Islet of Langerhans (tissue), 1 donor: ENCODE data around the gene NME7.

Experiments used
- FAIRE-seq: peaks from one replicate; lab custom pipeline; 2011; peaks lifted over from hg19 to GRCh38; lab: Jason Lieb, UNC

NME7 gene

GRCh38 chr1:169106095-169106920 is 261.3 kb downstream of the NME7 start, which contains the start of gene ATP1B1:
TSS of gene ATP1B1 (plus strand) at chr1:169106690. CDS start at chr1:169106830, 140 bp downstream.
- FAIRE-seq: no peak

GRCh38 chr1:169105434-169106094 is 262.0 kb downstream of the NME7 start:
- no peak for FAIRE-seq

- FAIRE-seq: no peak
Measured at GRCh38 chr1:169105087-169105433, 262.5 kb downstream of the NME7 start.

DNA sequence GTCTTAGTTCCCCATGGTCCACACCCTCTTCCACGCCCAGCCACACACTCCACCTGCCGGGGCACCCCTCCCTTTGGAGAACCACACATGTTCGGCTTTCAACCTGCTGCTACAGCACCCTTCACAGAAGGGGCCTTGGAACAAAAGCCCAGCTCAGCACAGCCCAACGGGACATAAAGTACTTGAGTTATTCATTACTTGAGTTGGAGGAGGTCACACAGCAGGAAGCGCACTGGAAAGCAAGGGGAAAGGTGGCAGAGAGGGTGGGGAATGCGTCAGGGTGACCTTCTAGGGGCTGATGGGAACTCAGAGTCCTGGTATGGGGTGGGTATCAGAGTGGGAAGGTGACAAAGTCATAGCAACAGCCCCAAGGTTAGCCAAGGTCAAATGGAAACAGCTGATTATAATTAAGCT is 264.1 kb downstream of the NME7 start:
- no peak for FAIRE-seq

GRCh38 chr1:169103002-169103401 is 264.6 kb downstream of the NME7 start:
- no peak for FAIRE-seq

- FAIRE-seq: no peak
Measured at GRCh38 chr1:169102567-169102966, 265.0 kb downstream of the NME7 start.

- no peak for FAIRE-seq
Measured at GRCh38 chr1:169100651-169101088, 266.9 kb downstream of the NME7 start.

- FAIRE-seq: peak; percentile 27
Measured at GRCh38 chr1:169100208-169100607, 267.4 kb downstream of the NME7 start.

- no peak for FAIRE-seq
Measured at GRCh38 chr1:169099561-169099960, 268.0 kb downstream of the NME7 start.

- no peak for FAIRE-seq
Measured at GRCh38 chr1:169098380-169098779, 269.2 kb downstream of the NME7 start.

DNA sequence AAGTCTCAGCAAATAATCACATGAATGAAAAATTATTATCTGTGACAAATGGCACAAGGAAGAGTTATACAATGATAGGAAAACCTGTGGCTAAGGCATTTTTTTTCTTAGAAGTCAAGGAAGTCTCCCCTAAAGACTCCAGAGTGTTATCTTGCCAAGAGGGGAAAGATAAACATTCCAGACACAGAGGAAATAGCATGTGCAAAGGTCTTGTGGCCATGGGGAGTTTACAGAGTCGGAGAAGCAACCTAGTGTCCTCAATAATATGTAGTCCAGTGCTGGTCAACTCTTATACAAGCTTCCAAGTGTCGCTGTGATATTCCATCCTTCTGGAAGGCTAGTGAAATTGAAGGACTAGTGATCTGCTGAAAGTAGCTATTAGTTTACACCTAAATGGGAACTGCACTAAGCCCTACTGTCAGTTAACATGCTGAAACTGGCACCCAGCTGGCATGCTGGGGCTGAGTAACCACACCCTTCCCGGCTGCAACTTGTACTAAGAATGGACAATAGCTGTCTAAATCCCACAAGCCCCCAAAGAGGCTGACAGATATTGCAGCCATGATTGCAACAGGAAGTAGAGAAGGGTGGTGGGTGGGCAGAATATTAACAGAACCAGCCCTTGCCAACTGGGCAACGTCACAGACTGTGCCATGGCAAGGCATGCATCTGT is 272.6 kb downstream of the NME7 start:
- FAIRE-seq: no peak

- FAIRE-seq: no peak
Measured at GRCh38 chr1:169092399-169092798, 275.2 kb downstream of the NME7 start.

DNA sequence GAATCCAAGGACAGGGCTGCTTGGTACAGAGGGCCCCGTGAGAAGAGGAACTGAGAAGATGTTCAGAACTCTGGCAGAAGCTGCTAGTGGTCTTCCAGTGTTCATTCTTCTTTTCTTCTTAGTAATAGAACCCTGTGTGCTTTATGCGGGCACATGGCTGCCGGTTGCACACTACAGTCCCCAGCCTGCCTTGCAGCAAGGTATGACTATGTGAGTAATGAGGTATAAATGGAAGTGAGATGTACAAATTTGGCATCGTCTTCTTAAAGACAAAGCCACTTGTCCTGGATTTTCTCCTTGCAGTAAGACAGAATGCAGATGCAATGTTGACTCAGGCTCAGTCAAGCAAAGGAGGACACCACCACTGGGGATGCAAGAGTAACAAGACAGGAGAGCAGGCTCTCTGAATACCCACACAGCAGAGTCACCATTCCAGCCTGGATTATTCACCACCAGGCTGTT is 276.1 kb downstream of the NME7 start:
- no peak for FAIRE-seq

DNA sequence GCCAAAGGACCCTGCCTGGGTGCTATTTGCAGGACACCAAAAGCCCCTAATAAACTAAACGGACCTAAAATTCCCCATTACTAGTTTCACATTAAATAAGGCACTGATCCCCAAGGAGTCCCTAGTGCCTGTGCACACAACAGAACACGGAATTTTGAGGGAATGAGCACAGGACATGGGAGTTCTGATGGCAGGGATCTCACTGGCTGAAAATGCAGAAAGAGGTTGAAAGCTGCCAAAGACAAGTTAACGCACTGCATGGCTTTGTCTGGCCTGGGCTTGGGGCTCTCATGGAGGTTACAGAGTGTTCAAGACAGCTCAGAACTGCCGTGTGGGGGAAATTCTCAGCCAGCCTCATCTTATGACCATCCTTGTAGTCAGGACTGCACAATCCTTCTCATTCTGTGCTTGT is 276.7 kb downstream of the NME7 start:
- FAIRE-seq: no peak

- no peak for FAIRE-seq
Measured at GRCh38 chr1:169090308-169090899, 277.2 kb downstream of the NME7 start.

DNA sequence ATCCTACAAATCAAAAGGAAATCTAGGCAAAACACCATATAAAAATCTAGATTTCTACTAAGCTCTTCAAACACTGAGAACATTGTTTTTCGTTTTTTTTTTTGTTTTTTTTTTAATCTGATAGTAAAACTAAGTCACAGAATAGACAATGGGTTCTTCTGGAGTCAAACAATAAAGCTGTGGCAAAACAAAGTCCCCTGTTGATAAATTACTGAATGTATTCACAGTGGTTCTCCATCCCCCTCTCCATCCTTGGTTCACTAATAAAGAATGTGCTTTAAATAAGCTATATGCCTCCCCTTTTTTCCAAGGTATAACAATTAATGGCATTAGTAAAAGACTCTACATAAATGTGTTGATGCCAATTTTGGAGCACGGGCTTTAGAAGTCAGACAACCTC is 277.8 kb downstream of the NME7 start:
- FAIRE-seq: no peak

- no peak for FAIRE-seq
Measured at GRCh38 chr1:169087876-169088275, 279.7 kb downstream of the NME7 start.

- peak; percentile 53 for FAIRE-seq
Measured at GRCh38 chr1:169086603-169087455, 280.8 kb downstream of the NME7 start.

DNA sequence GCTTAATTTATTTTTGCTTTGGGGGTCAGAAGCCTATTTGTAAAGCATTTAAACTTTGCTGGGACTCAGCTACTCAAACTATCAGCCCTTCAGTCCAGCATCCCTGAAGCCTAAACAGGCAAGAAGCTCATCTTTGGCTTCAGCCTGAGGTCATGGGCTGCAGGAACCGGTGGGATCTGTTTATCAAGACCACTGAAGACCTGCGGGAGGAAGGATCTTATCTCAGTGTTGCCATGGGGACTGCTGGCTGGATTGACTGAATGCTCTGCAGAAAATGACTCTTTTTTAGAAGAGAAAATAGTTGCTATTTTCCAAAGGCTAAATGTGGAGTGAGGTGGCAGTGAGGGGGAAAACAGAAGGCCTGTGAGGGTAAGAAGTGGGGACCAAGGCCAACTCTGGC is 281.7 kb downstream of the NME7 start:
- FAIRE-seq: no peak
